ENCODE measurements around the gene PGAP1.

The PGAP1 gene

GRCh38 chr2:196884368-196884767 is 42.1 kb downstream of the PGAP1 start:
- DNase-seq: no peak

GRCh38 chr2:196876364-196876763 is 50.1 kb downstream of the PGAP1 start:
- DNase-seq: no peak

- DNase-seq: no peak
These were observed 51.1 kb downstream of the PGAP1 start for GRCh38 chr2:196875414-196875813.

- DNase-seq: no peak
These were observed 53.0 kb downstream of the PGAP1 start for GRCh38 chr2:196873511-196873910.

- DNase-seq: no peak
These were observed 71.9 kb downstream of the PGAP1 start for GRCh38 chr2:196854629-196855028.

GRCh38 chr2:196853301-196854087 is 73.0 kb downstream of the PGAP1 start:
- DNase-seq: no peak

GRCh38 chr2:196851088-196851487 is 75.4 kb downstream of the PGAP1 start:
- no peak for DNase-seq

GRCh38 chr2:196849895-196850294 is 76.6 kb downstream of the PGAP1 start:
- DNase-seq: no peak

- DNase-seq: no peak
These were observed 80.2 kb downstream of the PGAP1 start for GRCh38 chr2:196846295-196846694.

GRCh38 chr2:196845371-196845770 is 81.1 kb downstream of the PGAP1 start:
- DNase-seq: no peak

- no peak for DNase-seq
These were observed 86.3 kb downstream of the PGAP1 start for GRCh38 chr2:196840171-196840570.

GRCh38 chr2:196839574-196839973 is 86.9 kb downstream of the PGAP1 start:
- DNase-seq: no peak

- no peak for DNase-seq
These were observed 90.1 kb downstream of the PGAP1 start for GRCh38 chr2:196836440-196836839.

- no peak for DNase-seq
These were observed 95.8 kb downstream of the PGAP1 start for GRCh38 chr2:196830701-196831100.

GRCh38 chr2:196827356-196827755 is 99.2 kb downstream of the PGAP1 start:
- no peak for DNase-seq

GRCh38 chr2:196823750-196824522 is 102.6 kb downstream of the PGAP1 start:
- no peak for DNase-seq

GRCh38 chr2:196821195-196821594 is 105.3 kb downstream of the PGAP1 start:
- no peak for DNase-seq

- DNase-seq: no peak
These were observed 117.2 kb downstream of the PGAP1 start, which contains the start of gene C2orf66 for GRCh38 chr2:196809260-196809659. C2orf66 (minus strand) TSS chr2:196809355; CDS start chr2:196809336, 19 bp downstream.

GRCh38 chr2:196808083-196808665 is 118.3 kb downstream of the PGAP1 start:
- DNase-seq: no peak

- DNase-seq: no peak
These were observed 122.1 kb downstream of the PGAP1 start for GRCh38 chr2:196804381-196804780.

- DNase-seq: no peak
These were observed 124.1 kb downstream of the PGAP1 start for GRCh38 chr2:196802401-196802800.

GRCh38 chr2:196801674-196802261 is 124.7 kb downstream of the PGAP1 start:
- no peak for DNase-seq

GRCh38 chr2:196798980-196799379 is 127.5 kb downstream of the PGAP1 start:
- no peak for DNase-seq
